K562 (cell line): ENCODE measurements around the gene SEMA4F. TPM values are rescaled to one million over a fixed set of nuclear protein-coding genes. Genes with fewer than 3 reads are reported as not detected.

Experiments
- CTCF ChIP-seq, 3 experiments: IDR thresholded peaks in 2 of 3; conservative IDR thresholded peaks in 1 of 3; 2 replicates each; pipeline ENCODE4 v1.5.1; 2011 to 2012; ENCODE audit warnings: low read length in 3 of 3, mild to moderate bottlenecking in 3 of 3, control low read depth in 2 of 3, improper control_type of control experiment in 1 of 3, inconsistent platforms in 1 of 3, low read depth in 1 of 3, mixed read lengths in 1 of 3, moderate library complexity in 1 of 3; ENCODE audit not compliant: insufficient read depth in 2 of 3
- E2F3 ChIP-seq: fragments of 250-450 bp; sonication (Bioruptor Pico); IDR thresholded peaks from 2 replicates; pipeline ENCODE4 v1.4.0; 2020; ENCODE audit warnings: mild to moderate bottlenecking
- REST ChIP-seq, 2 experiments: fragments of 450-650 bp; formaldehyde crosslinking in 1 of 2; IDR thresholded peaks; 2 replicates each; pipeline versions ENCODE4 v1.4.0 to v1.6.1; 2014 to 2020; ENCODE audit warnings: mild to moderate bottlenecking in 2 of 2, borderline replicate concordance in 1 of 2, low read depth in 1 of 2
- SREBF1 ChIP-seq: fragments of 150-350 bp; IDR thresholded peaks from 2 replicates; pipeline ENCODE4 v1.6.1; 2014; ENCODE audit warnings: antibody characterized with exemption, low read depth, low read length, borderline replicate concordance
- SRSF1 ChIP-seq: fragments of 200-400 bp; formaldehyde crosslinking; IDR thresholded peaks from 2 replicates; pipeline ENCODE4 v1.6.1; 2017; ENCODE audit warnings: mild to moderate bottlenecking, low read depth, low read length, moderate library complexity
- polyA plus RNA-seq, 8 experiments: library from polyadenylated mRNA; depleted of rRNA in 4 of 8; stranded (reverse) in 5 of 8; unstranded in 3 of 8; fragments of >200 nt; fragmentation: Nextera tagmentation in 2 of 8; fragmentation: Illumina TruSeq in 1 of 8; extraction: Ambion mirVana in 2 of 8; extraction: Trizol in 1 of 8; gene quantifications; 2 replicates each; pipeline versions ENCODE4 v1.2.1 to v1.2.3, GENCODE V29; 2011 to 2014; ENCODE audit warnings: inconsistent platforms in 1 of 8, missing spikeins in 1 of 8
- total RNA-seq, 7 experiments: library from RNA; depleted of rRNA in 6 of 7; stranded (reverse); fragments of >200 nt in 6 of 7; fragmentation: Illumina TruSeq in 2 of 7; extraction: Trizol in 2 of 7; gene quantifications; 2 replicates each; pipeline versions ENCODE4 v1.2.1 to v1.2.3, GENCODE V29; 2011 to 2021; ENCODE audit warnings: low replicate concordance in 1 of 7

Gene SEMA4F
- total and polyA plus RNA-seq, 9 of the 15 experiments (the other 6 are each of a cell fraction or from before 2014, with no cell fraction given) = 0.08 to 1.6 (median 0.33) TPM

- TF ChIP-seq CTCF (IDR thresholded peaks at IDR 0.05 in 2 of 3, conservative IDR thresholded peaks at IDR 0.05 in 1 of 3; ENCODE audit: insufficient read depth in 2 of 3, low read depth in 1 of 3, low read length in 3 of 3) (peak in 1 of 3 experiments; percentile 37; a peak in 2 of 6 replicates), E2F3 (CRISPR knock-in tag) (no peak; the same call in 1 of the 2 replicates), REST (IDR thresholded peaks at IDR 0.05; ENCODE audit: borderline replicate concordance) (no peak), REST (CRISPR knock-in tag; IDR thresholded peaks at IDR 0.05; ENCODE audit: low read depth) (no peak), SRSF1 (no peak), SREBF1 (no peak)
These were observed 28.2 kb upstream of the SEMA4F start (continued) for GRCh38 chr2:74625658-74626425.
